GM19397 (cell line): ENCODE measurements around the gene B4GALT5.

Experiments
- ATAC-seq: cut with Tn5 transposase; IDR thresholded peaks from one replicate; pipeline ENCODE4 v1.9.1; 2021; ENCODE audit warnings: mild to moderate bottlenecking, moderate library complexity; ENCODE audit not compliant: unreplicated experiment

B4GALT5 gene

DNA sequence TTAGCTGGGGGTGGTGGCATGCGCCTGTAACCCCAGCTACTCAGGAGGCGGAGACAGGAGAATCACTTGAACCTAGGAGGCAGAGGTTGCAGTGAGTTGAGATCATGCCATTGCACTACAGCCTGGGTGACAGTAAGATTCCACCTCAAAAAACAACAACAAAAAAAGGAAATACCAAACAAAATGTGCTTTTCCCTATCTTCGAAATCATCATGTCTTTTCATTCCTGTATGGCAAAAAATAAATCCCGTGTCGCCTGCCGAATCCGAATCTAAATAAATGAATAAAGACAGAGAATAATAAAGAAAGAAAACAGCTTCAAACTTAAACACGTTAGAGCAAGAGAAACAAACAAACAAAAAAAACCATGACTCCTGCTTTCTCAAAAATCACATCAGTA is 11.8 kb downstream of the B4GALT5 start:
- ATAC-seq, result no peak

DNA sequence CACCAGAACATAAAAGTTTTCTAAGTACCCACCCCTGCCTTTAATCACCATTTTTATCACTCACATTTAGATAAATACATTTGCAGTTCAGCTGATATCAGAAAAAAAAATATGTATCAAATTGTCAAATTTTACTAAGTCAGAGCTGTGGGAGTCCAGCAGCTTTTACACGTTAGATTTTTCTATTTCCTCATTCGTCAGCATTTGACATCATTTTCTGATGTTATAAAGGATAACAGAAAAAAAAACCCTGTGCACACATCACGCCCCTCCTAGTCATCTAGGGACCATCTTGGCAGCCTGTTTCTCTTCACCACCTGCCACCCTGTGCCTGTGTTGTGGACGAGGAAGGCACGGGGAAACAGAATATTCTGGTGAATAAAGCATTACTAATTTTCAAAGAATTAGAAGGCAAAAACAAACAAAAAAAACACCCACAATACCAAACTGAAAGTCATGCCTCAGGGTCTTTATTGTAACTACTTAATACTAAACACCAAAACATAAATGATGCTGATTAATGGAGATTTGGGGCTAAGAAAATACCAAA is 12.4 kb downstream of the B4GALT5 start:
- no peak for ATAC-seq

DNA sequence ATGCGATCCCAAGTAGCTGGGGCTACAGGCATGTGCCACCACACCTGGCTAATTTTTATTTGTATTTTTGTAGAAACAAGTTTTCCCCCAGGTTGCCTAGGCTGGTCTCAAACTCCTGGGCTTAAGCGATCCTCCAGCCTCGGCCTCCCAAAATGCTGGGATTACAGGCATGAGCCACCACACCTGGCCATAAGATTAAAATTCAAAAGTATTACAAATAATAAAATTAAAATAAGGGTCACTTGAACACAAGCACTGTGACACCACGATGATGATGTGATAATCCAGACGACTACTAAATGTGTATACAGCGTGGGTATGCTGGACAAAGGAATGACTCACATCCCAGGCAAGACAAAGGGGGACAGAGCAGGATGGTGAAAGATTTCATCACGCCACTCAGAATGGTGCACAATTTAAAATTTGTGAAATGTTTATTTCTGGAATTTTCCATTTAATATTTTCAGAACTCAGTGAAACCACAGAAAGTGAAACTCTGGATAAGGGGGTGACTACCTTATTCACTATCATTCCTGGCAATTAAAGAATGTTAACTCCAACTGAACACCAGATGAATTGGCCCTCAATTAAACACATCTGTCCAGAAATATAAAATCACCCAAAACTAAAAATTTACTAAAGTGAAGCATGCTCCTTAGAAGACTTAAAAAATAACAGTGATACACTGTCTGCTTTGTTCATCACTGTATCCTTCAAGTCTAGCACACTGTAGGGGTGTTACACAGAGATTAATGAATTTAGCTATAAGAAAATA is 13.1 kb downstream of the B4GALT5 start:
- no peak for ATAC-seq

DNA sequence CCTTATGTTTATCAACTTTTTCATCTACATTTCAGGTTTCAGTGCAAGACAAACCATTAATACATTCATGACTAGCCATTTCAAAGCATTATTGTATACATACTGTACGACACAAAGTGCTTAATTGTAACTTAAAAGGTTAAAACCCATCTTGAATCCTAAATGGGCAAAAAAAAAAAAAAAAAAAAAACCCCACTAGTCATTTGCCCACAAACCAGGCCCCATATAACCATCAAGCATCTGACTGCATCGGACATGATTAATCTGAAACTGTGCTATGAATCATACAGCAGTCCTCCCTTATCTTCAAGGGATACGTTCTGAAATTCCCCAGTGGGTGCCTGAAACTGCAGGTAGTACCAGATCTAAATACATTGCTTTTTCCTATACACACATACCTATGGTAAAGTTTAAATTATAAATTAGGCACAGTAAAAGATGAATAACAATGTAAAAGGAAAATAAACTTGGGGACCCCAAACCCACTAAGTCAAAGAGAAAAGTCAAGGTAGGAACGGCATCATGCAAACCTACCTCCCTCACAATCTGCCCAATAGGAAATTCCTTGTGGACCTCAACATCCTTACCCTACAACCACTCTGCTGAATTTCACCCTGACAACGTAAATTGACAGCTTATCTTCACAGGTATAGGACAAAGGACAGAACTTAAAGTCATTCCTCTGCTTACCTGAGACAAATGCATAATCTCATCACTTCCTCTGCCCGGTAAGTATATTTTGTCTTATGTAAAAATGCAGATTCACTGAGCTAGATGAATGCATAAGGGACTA is 14.3 kb downstream of the B4GALT5 start:
- ATAC-seq, result no peak

DNA sequence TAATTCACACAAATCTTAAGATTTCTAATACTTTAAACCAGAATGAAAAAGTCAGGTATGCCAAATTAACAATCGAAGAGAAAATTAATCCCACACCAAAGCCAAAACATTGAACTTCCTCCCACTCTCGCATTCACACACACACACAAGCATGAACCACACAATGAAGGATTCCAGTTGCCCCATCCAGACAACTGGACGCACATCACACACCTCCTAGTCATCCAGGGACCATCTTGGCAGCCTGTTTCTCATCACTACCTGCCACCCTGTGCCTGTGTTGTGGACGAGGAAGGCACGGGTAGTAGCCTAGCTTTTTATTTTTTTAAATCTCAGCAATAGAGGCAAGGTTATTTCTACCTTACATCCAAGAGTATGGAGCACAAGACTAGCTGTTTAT is 15.2 kb downstream of the B4GALT5 start:
- no peak for ATAC-seq

DNA sequence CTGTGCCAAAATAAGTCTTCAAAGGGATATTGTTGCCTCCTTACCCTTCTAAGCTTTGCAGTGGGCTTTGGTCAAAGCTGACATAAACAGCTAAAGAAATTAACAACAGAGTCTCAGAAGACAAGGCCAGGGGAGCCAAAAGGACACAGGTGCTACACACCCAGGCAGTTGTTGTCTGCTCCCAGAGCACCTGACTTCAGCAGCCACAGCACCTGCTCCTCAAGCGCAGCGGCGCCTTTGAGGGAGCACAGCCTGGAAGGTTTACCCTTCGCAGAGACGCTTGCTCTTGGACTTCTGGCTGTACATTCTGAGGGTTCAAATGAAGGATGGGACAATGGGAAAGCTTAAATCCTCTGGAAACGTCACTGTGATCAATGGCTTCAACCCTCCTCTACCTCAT is 16.6 kb downstream of the B4GALT5 start:
- no peak for ATAC-seq

DNA sequence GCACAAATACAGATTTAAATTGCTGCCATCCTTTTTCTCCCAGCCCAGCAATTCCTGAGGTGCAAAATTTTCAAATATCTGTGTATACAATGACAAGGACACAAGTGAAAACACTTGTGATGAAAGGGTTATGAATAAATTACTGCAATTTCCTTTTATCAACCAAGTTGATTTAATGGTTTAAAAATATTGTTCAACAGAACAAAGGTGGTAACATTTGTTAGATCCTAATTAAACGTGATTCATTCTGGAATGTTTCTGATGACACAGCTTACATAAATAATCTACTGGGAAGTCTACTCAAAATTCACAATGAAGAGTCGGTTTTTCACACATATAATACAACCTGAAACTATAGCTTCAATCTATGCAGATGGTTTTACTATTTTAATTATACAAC is 17.1 kb downstream of the B4GALT5 start:
- no peak for ATAC-seq

DNA sequence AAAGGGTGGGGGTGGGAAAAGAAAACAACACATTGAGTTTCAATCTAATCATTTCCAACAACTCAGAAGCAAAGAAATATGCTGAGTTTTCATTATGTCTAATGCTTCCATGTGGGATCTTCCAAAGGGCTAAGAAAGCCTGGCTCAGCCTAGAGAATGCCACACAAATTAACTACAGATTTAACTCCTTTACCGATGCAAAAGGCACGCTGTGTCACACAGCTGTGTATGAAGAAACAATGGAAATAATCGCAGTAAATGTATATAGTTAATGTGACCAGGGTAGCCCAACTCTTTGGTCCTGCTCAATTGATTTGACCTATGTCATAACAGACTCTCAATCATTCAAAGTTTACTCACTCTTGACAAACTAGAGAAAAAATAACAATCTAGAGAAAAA is 17.8 kb downstream of the B4GALT5 start:
- no peak for ATAC-seq

DNA sequence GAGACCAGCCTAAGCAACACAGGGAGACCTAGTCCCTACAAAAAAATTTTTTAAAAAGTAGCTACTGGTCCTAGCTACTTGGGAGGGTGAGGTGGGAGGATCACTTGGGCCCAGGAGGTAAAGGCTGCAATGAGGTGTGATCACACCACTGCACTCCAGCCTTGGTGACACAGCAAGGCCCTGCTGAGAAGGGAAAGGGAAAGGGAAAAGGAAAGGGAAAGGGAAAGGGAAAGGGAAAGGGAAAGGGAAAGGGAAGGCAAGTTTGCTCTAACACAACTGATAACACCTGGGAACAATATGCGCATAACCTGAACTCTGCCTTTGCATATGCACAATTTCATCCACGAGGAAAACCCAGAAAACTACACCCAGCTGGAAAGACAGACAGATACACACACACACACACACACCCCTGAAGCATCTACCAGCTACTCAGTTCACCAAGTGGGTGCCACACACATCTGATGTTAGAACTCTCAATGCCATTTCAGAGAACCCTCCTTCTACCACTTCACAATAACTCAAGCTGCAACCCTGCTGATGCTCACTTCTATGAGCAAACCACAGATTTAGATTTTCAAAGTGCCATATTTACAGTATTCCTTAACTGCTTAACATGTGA is 19.1 kb downstream of the B4GALT5 start:
- no peak for ATAC-seq

DNA sequence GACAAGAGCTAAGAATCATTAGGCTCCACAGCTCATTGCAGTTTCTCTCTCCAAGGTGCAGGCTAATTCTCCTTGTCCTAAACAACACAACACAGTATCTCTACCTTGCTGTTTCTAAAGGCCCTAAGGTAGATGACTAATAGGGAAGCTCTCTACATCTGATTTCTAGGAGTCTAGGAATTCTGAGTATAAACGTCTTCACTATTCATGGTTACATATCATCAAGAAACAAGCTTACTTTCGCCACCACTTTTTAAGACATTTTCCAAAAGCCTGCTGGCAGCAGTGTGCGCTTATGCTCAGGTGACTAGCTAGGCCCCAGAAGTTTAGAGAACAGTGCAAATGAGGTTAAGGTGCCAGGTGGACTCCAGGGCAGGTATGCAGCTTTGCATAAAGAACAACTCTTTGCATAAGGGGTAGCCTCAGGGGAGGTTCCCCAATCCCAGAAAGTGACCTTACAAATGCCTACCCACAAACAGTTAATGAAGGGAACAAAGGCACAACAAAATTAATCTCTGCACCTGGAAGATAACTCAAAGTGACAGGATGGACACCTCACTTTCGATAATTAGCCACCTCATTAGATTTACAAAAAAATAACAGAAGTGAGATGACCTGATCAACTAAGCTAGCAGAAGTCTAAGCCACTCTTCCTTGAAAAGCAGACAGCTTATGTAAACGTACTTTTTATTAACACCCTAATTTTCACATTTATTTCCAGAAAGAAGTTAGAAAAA is 20.1 kb downstream of the B4GALT5 start:
- no peak for ATAC-seq

DNA sequence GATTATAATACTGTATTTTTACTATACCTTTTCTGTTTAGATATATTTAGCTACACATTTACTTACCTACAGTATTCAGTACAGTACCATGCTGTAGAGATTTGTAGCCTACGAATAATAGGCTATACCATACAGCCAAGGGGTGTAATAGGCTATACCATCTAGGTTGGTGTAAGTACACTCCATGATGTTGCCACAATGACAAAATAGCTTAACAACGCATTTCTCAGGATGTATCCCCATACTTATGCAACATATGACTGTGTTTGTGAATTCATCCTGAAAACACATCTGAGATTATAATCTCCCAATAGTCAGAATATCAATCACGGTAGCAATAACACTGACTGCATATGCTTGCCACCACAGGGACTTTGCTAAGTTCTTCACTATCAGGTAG is 20.7 kb downstream of the B4GALT5 start:
- ATAC-seq, result no peak

DNA sequence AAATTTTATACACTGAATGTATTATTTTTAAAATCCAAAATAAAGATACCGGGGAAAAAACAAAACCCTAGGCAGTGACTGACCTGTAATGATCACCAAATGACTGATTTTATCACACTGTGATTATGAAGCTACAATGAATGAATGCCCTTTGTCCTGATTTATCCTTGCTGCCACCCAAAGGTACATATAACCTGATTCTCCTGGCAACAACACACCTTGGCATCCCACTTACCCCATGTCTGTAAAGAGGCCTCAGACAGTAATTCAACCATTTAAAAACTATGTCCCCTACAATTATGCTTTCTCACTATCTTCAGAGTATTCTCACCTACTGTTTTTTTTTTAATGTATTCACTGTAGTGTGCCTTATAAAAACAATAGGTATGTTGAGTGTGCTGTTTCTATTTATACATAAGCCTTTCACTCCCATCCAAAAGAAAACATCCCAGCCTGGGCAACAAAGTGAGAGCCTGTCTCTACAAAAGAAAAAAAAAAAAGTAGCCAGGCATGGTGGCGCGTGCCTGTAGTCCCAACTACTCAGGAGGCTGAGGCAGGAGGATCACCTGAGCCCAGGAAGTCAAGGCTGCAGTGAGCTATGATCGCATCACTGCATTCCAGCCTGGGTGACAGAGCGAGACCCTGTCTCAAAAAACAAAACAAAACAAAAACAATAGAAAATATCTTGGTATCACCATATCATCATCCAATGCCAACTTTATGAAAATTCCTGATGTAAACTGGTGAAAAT is 21.7 kb downstream of the B4GALT5 start:
- no peak for ATAC-seq

DNA sequence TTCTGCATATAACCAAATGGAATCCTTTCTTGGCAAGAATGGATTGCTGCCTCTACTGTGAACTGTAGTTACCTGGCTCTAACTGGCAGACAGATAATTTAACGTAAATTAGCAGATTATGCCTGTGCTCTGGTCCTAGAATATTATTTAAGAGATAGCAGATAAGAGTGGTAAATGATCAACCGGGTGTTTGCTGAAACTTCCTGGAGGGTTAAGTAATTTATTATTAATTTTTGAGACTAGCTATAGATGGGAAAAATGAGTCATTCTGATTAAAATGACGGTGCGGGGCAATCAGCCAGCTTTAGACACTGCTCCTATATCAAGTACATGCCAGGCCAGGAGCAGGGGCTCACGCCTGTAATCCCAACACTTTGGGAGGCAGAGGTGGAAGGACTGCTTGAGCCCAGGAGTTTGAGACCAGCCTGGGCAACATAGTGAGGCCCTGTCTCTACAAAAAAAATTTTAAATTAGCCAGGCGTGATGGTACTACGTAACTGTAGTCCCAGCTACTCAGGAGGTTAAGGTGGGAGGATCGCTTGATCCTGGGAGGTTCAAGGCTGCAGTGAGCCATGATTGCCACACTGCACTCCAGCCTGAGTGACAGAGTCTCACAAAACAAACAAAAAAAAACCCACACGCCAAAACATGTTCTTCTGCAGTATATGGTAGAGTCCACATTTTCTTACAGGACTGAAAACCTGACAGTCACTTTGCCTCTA is 22.6 kb downstream of the B4GALT5 start:
- ATAC-seq, result no peak

DNA sequence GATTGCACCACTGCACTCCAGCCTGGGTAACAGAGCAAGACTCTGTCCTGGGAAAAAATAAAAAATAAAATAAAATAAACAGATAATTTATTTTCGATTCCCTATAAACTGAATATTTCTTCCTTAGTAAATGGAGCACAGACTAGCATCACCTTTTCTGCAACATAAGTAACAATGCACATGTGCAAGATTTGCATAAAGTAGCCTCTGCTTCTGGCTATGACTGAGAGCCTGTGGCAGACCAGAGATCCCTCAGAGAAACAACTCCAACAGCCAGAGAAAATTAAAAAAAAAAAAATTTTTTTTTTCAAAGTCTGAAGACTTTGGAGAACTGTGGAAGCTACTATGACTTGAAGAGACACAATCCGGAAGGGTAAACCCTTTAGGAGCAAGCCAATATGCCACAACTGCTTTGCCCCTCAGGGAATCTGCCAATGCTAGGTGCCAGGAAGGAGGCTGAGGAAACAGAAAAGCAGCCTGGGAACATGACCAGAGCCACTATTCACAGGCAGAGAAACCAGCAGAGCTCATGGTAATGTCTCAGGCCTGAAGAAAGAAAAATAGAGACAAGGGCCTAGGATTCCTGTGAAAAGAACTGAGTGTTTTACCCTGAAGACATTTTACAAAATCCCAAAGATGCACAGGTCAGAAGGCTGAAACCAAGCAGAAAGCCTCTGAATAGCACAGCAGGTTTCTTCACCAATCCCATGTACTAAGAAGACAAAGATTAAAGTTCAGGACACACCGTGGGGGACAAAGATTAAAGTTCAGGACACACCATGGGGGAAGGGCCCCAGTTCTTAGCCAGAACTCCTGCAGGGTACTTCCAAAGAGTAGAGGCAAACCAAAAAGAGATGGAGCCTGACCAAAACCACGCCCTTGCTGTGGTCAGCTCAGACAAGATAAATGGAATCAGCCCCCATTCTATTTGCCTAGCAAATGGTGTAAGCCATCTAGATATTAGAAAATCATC is 25.8 kb downstream of the B4GALT5 start:
- no peak for ATAC-seq

DNA sequence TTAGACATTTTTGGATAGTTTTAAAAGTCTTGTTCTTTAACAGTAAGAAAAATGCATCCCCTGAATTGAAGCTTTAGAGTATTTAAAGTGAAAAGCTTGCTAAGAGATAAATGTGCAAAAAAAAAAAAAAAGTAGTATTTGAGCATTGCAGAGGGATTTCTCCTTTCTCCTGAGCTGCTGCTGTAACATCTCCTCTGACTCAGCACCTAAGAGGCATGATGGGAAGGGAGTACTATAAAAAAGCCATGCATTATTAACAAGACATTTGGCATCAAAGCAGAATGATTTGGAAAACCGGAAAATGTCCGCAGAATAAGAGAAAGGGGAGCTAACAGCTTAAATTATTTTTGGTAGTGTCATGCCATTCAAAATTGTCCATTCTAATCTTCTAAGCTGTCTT is 27.9 kb downstream of the B4GALT5 start:
- ATAC-seq, result no peak

DNA sequence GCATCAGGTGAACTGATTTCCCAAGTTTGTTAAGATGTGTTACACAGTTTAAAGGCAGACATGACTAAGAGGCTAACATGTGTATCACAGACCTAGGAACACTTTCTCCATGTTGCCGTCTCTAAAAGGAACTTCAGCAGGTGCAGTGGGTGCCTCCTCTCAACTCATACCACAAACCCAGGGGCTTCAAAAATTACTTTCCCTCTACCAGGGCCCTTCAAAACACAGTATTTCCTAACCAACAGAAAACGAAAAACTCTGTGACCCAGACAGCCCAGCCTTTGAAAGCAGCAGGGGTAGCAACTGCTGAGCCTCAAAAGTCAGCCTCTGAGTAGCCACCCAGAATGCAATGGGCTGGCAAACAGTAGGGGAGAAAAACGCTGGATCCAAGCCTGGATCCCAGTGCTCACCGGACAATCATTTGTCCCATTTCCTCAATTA is 28.5 kb downstream of the B4GALT5 start:
- ATAC-seq, result no peak

DNA sequence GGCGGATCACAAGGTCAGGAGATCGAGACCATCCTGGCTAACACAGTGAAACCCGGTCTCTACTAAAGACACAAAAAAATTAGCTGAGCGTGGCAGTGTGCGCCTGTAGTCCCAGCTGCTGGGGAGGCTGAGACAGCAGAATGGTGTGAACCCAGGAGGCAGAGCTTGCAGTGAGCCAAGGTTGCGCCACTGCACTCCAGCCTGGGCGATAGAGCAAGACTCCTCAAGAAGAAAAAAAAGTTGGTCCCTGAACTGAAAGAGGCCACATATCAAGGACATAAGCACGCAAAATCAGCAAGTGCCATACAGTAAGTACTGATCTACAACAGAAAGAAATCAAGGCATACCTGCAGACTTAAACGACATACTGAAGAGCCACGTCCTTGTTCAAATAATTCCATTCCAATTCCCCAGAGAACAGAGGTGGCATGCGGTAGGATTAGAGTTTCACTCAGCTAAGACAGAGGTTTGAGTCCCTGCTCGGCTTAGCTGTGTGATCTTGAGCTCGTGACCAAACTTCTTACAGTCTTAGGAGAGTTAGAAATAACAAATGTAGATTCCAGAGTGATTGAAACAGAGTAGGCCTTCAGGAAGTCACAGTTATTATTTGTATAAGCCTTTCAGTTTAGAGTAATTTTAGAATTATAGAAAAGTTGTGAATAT is 29.2 kb downstream of the B4GALT5 start:
- ATAC-seq, result no peak

DNA sequence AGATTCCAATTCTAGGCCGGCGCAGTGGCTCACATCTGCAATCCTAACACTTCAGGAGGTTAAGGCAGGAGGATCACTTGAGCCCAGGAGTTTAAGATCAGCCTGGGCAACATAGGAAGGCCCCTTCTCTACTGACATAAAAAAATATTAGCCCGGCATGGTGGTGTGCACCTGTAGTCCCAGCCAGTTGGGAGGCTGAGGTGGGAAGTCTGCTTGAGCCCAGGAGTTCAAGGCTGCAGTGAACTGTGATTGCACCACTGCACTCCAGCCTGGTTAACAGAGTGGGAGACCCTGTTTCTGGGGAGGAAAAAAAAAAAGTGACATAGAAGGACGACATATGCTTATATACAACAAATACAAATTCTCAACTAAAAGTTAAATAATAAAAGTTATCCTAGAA is 30.9 kb downstream of the B4GALT5 start:
- ATAC-seq, result no peak
